HG03108 (cell line): ENCODE measurements around the gene NFKBIB.

Experiments used
- ATAC-seq: cut with Tn5 transposase; IDR thresholded peaks from one replicate; pipeline ENCODE4 v1.9.1; 2021; ENCODE audit warnings: moderate library complexity; ENCODE audit not compliant: unreplicated experiment

Gene NFKBIB

GRCh38 chr19:38952395-38953165, 52.8 kb downstream of the NFKBIB start:
- no peak for ATAC-seq

DNA sequence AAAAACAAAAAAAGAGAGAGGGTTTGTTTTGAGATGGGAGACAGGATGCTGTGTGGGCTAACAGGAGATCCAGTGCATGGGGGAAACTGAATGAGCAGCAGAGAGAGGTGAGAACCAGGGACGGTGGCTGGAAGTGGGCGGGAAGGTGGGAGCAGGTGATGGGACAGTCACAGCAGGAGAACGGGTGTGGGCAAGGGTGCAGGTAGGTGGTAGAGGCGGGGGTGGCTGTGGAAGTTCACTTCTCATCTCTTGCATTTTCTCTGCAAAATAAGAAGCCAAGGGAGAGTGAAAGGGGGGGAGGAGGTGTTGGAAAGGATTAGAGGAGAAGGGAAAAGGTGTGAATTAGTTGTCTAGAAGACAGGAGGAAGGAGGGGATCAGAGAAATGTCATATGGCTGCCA, 53.9 kb downstream of the NFKBIB start:
- ATAC-seq: no peak

- no peak for ATAC-seq
Observed at GRCh38 chr19:38956264-38956663, 56.5 kb downstream of the NFKBIB start.

DNA sequence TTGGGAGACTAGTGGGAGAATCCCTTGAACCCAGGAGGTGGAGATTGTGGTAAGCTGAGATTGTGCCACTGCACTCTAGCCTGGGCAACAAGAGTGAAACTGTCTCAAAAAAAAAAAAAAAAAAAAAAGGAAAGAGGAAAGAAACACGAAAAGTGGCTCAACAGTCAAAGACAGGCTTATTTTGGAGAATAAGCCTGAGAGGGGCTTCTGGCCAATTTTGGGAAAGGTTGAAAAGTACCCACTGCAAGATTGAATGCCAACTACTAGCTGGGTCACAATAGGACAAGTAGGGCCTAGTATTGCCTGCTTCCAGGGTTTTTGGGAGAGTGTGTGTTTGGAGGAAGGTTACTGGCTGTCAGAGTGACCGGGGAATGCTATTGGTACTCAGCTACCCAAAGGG, 58.5 kb downstream of the NFKBIB start:
- ATAC-seq: no peak
